ENCODE results near the gene GARRE1.

The GARRE1 gene

GRCh38 chr19:34295103-34295502 is 40.7 kb downstream of the GARRE1 start:
- no peak for ATAC-seq
- no peak for TF ChIP-seq ZNF70 (CRISPR knock-in tag; IDR thresholded peaks at IDR 0.05)
- no peak for TF ChIP-seq RARB (CRISPR knock-in tag; IDR thresholded peaks at IDR 0.05)
- no peak for TF ChIP-seq ESRRG (CRISPR knock-in tag; IDR thresholded peaks at IDR 0.05)
- TF ChIP-seq PPARA (CRISPR knock-in tag; IDR thresholded peaks at IDR 0.05; ENCODE audit: borderline replicate concordance), result no peak
- no peak for TF ChIP-seq ZC3H10 (CRISPR knock-in tag; IDR thresholded peaks at IDR 0.05)

- ATAC-seq, result no peak
- TF ChIP-seq ZNF8 (CRISPR knock-in tag; IDR thresholded peaks at IDR 0.05), result no peak
- TF ChIP-seq RARB (CRISPR knock-in tag; IDR thresholded peaks at IDR 0.05), result no peak
- TF ChIP-seq ESRRG (CRISPR knock-in tag; IDR thresholded peaks at IDR 0.05), result no peak
- TF ChIP-seq OSR1 (CRISPR knock-in tag; IDR thresholded peaks at IDR 0.05), result no peak
Measured at GRCh38 chr19:34298891-34299520, 44.7 kb downstream of the GARRE1 start.

- no peak for ATAC-seq
- no peak for TF ChIP-seq ZFP30 (CRISPR knock-in tag; IDR thresholded peaks at IDR 0.05)
- no peak for TF ChIP-seq ESRRG (CRISPR knock-in tag; IDR thresholded peaks at IDR 0.05)
- no peak for TF ChIP-seq CREB5 (CRISPR knock-in tag; IDR thresholded peaks at IDR 0.05; ENCODE audit: low read depth)
- no peak for TF ChIP-seq ZNF70 (CRISPR knock-in tag; IDR thresholded peaks at IDR 0.05)
- TF ChIP-seq POU6F1 (CRISPR knock-in tag; IDR thresholded peaks at IDR 0.05; ENCODE audit: borderline replicate concordance, low read depth), result no peak
- TF ChIP-seq TOX (CRISPR knock-in tag; IDR thresholded peaks at IDR 0.05; ENCODE audit: borderline replicate concordance), result no peak
- TF ChIP-seq ZNF8 (CRISPR knock-in tag; IDR thresholded peaks at IDR 0.05), result no peak
- no peak for TF ChIP-seq TSHZ2 (CRISPR knock-in tag; IDR thresholded peaks at IDR 0.05)
- no peak for TF ChIP-seq PATZ1 (CRISPR knock-in tag; IDR thresholded peaks at IDR 0.05; ENCODE audit: borderline replicate concordance)
Measured at GRCh38 chr19:34299576-34299975, 45.2 kb downstream of the GARRE1 start.

- no peak for ATAC-seq
- no peak for TF ChIP-seq POU6F1 (CRISPR knock-in tag; IDR thresholded peaks at IDR 0.05; ENCODE audit: borderline replicate concordance, low read depth)
- TF ChIP-seq PATZ1 (CRISPR knock-in tag; IDR thresholded peaks at IDR 0.05; ENCODE audit: borderline replicate concordance), result no peak
- no peak for TF ChIP-seq TSHZ2 (CRISPR knock-in tag; IDR thresholded peaks at IDR 0.05)
- no peak for TF ChIP-seq ZC3H10 (CRISPR knock-in tag; IDR thresholded peaks at IDR 0.05)
- no peak for TF ChIP-seq ZNF70 (CRISPR knock-in tag; IDR thresholded peaks at IDR 0.05)
- no peak for TF ChIP-seq CSDC2 (CRISPR knock-in tag; IDR thresholded peaks at IDR 0.05)
- no peak for TF ChIP-seq PPARA (CRISPR knock-in tag; IDR thresholded peaks at IDR 0.05; ENCODE audit: borderline replicate concordance)
Measured at GRCh38 chr19:34300380-34300779, 46.0 kb downstream of the GARRE1 start.

Measured in SK-N-SH treated with all-trans-retinoic acid at 6 μM for 48 hours (cell line).